SU-DHL-6 (cell line): ENCODE data around the gene OR10R2.

ENCODE experiments used
- H2AFZ ChIP-seq: fragments of 200-600 bp; sonication (generic); 2 replicates; pipeline ENCODE4 v1.6.1; 2014; ENCODE audit warnings: low read depth, mild to moderate bottlenecking, moderate library complexity, mixed read lengths, antibody characterized with exemption, low read length; ENCODE audit not compliant: severe bottlenecking
- H3F3A ChIP-seq: fragments of 200-600 bp; shearing (Covaris generic); 2 replicates; pipeline ENCODE4 v1.6.0; 2016; ENCODE audit warnings: antibody characterized with exemption, mild to moderate bottlenecking; ENCODE audit not compliant: insufficient read depth
- H3K27ac ChIP-seq: fragments of 200-600 bp; sonication (generic); 2 replicates; pipeline ENCODE4 v1.5.1; 2016; ENCODE audit warnings: low read depth, mild to moderate bottlenecking, low read length, moderate library complexity, mixed read lengths
- H3K27me3 ChIP-seq: fragments of 200-600 bp; sonication (generic), shearing (Covaris generic); 2 replicates; pipeline ENCODE4 v1.6.0; 2014; ENCODE audit warnings: mild to moderate bottlenecking, low read length
- H3K36me3 ChIP-seq: fragments of 200-600 bp; sonication (generic); 2 replicates; pipeline ENCODE4 v1.6.1; 2014; ENCODE audit warnings: mild to moderate bottlenecking, low read length, mixed read lengths
- H3K4me2 ChIP-seq: fragments of 300-600, 200-600 bp; shearing (Covaris generic), sonication (generic); 2 replicates; pipeline ENCODE4 v1.6.0; 2014; ENCODE audit warnings: low read length, low read depth, mild to moderate bottlenecking; ENCODE audit not compliant: poor library complexity, severe bottlenecking
- H3K4me3 ChIP-seq: fragments of 200-600 bp; sonication (generic); 2 replicates; pipeline ENCODE4 v1.5.1; 2014; ENCODE audit warnings: antibody characterized with exemption, low read length, mild to moderate bottlenecking, mixed read lengths; ENCODE audit not compliant: insufficient read depth, poor library complexity, severe bottlenecking
- H3K79me2 ChIP-seq: fragments of 200-600 bp; sonication (generic); 2 replicates; pipeline ENCODE4 v1.6.1; 2014; ENCODE audit warnings: mild to moderate bottlenecking, low read length, moderate library complexity; ENCODE audit not compliant: insufficient read depth
- H3K9ac ChIP-seq: fragments of 200-600 bp; sonication (generic); 2 replicates; pipeline ENCODE4 v1.7.0; 2014; ENCODE audit warnings: mild to moderate bottlenecking, low read length
- H3K9me2 ChIP-seq: fragments of 200-600 bp; sonication (generic); replicated peaks from 2 replicates; pipeline ENCODE4 v1.6.1; 2014; ENCODE audit warnings: low read length; ENCODE audit not compliant: insufficient read depth
- H3K9me3 ChIP-seq: fragments of 200-600 bp; sonication (generic); 2 replicates; pipeline ENCODE4 v1.6.1; 2014; ENCODE audit warnings: low read length, mixed read lengths; ENCODE audit not compliant: insufficient read depth
- H4K20me1 ChIP-seq: fragments of 200-600 bp; sonication (generic); 2 replicates; pipeline ENCODE4 v1.6.1; 2014; ENCODE audit warnings: low read depth, mild to moderate bottlenecking, antibody characterized with exemption, low read length, moderate library complexity, mixed read lengths
- CTCF ChIP-seq: fragments of 200-600 bp; sonication (generic); IDR thresholded peaks from one replicate; pipeline ENCODE4 v1.5.1; 2017; ENCODE audit warnings: antibody characterized with exemption, mild to moderate bottlenecking, low read length, moderate library complexity; ENCODE audit not compliant: insufficient read depth, poor library complexity, severe bottlenecking
- EZH2phosphoT487 ChIP-seq: fragments of 200-600 bp; sonication (generic), shearing (Covaris generic); conservative IDR thresholded peaks from 2 replicates; pipeline ENCODE4 v1.6.1; 2018; ENCODE audit warnings: mild to moderate bottlenecking, antibody characterized with exemption, low read length, moderate library complexity, mixed read lengths

OR10R2 gene

DNA sequence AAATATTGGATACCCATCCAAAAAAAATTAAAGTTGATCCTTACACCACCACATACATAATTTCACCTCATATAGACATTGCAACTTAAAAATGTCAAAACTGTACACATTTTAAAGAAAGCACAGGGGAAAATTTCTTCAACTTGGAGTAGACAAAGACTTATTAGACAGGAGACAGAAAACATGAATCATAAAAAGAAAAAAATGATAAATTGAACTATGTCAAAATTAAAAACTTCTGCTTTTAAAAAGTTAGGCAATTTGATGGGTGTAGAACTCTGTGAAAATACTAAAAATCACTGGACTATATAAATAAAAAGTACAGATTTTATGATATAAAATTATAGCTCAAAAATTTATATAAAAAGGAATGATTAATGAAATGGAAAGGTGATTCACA lies 14.8 kb upstream of the OR10R2 start:
- no peak overlapping the region for H3K4me2 ChIP-seq
- no peaks in the 10 kb centered on the region for H3F3A ChIP-seq
- H3K79me2 ChIP-seq, result no peaks in the 10 kb centered on the region
- H3K4me3 ChIP-seq, result no peak overlapping the region
- no peaks in the 10 kb centered on the region for H3K9me2 ChIP-seq
- no peaks in the 10 kb centered on the region for H3K27me3 ChIP-seq
- no peaks in the 10 kb centered on the region for H3K9me3 ChIP-seq
- no peak overlapping the region for H3K9ac ChIP-seq
- no peak overlapping the region for H3K27ac ChIP-seq
- H2AFZ ChIP-seq, result no peak overlapping the region
- no peak for TF ChIP-seq EZH2phosphoT487
- no peak for TF ChIP-seq CTCF
- H3K36me3 ChIP-seq, result no peaks in the 10 kb centered on the region
- no peaks in the 10 kb centered on the region for H4K20me1 ChIP-seq

DNA sequence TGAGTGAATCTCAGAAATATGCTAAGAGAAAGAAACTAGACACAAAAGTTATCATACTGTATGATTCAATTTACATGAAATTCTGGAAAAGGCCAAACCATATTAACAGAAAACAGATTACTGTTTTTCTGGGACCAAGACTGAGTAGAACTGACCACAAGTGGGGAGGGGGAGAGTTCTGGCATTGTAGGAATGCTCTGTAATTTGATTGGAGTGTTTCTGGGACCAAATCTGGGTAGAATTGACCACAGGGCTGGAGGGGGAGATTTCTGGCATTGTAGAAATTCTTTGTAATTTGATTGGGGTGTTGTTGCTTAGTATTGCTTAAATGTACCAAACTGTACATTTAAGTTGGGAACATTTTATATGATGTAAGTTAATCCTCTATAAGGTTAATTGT lies 13.8 kb upstream of the OR10R2 start:
- H3K9me3 ChIP-seq, result no peaks in the 10 kb centered on the region
- no peaks in the 10 kb centered on the region for H3K27me3 ChIP-seq
- no peak overlapping the region for H2AFZ ChIP-seq
- TF ChIP-seq CTCF (no peak), EZH2phosphoT487 (no peak)
- H3K9ac ChIP-seq, result no peak overlapping the region
- no peak overlapping the region for H3K27ac ChIP-seq
- H3K79me2 ChIP-seq, result no peaks in the 10 kb centered on the region
- H3K4me2 ChIP-seq, result no peak overlapping the region
- H3K36me3 ChIP-seq, result no peaks in the 10 kb centered on the region
- no peaks in the 10 kb centered on the region for H3F3A ChIP-seq
- no peaks in the 10 kb centered on the region for H3K9me2 ChIP-seq
- H3K4me3 ChIP-seq, result no peak overlapping the region
- H4K20me1 ChIP-seq, result no peaks in the 10 kb centered on the region

- Histone ChIP-seq H3K4me3 (no peak within 1 kb of the TSS), H3K9me3 (no peaks in the 10 kb centered on the region), H3K36me3 (no peaks in the 10 kb centered on the region), H3K9ac (no peak within 1 kb of the TSS), H3K27ac (no peak within 1 kb of the TSS), H3K79me2 (no peaks in the 10 kb centered on the region), H4K20me1 (no peaks in the 10 kb centered on the region), H2AFZ (no peak within 1 kb of the TSS), H3F3A (no peaks in the 10 kb centered on the region), H3K4me2 (no peak within 1 kb of the TSS), H3K27me3 (no peaks in the 10 kb centered on the region), H3K9me2 (no peaks in the 10 kb centered on the region)
- TF ChIP-seq CTCF, result no peak
Measured at GRCh38 chr1:158461534-158461933, 10.5 kb upstream of the OR10R2 start, which contains the start of gene OR10K1. Gene OR10K1 (plus strand): TSS chr1:158461834. CDS start chr1:158465562, 3,728 bp downstream.

GRCh38 chr1:158485455-158485854 lies 13.4 kb downstream of the OR10R2 start:
- no peaks in the 10 kb centered on the region for H4K20me1 ChIP-seq
- H3K79me2 ChIP-seq, result no peaks in the 10 kb centered on the region
- no peaks in the 10 kb centered on the region for H3K27me3 ChIP-seq
- TF ChIP-seq CTCF, result no peak
- no peak for TF ChIP-seq EZH2phosphoT487
- no peaks in the 10 kb centered on the region for H3K9me2 ChIP-seq
- H3K9ac ChIP-seq, result no peak overlapping the region
- H3K4me2 ChIP-seq, result no peak overlapping the region
- H3K27ac ChIP-seq, result no peak overlapping the region
- no peak overlapping the region for H3K4me3 ChIP-seq
- H3K9me3 ChIP-seq, result no peaks in the 10 kb centered on the region
- no peaks in the 10 kb centered on the region for H3K36me3 ChIP-seq
- no peaks in the 10 kb centered on the region for H3F3A ChIP-seq
- H2AFZ ChIP-seq, result no peak overlapping the region
